IMR-90 (cell line): ENCODE measurements around the gene THUMPD2. TPM values are rescaled to one million over a fixed set of nuclear protein-coding genes. Genes with fewer than 3 reads are reported as not detected.

Experiments used
- ATAC-seq: fragments of 200-7000 bp; cut with Tn5 transposase; 2 replicates; pipeline ENCODE4 v1.9.1; 2020; ENCODE audit warnings: low read depth, mild to moderate bottlenecking, moderate library complexity
- BruUV-seq: library from RNA; stranded (reverse); fragments of 400-500 nt; replicated peaks from 2 replicates; lab custom pipeline; 2021; lab: Mats Ljungman, UMichigan
- CTCF ChIA-PET: fragments of 300-600 bp; formaldehyde crosslinking; extraction: SDS; loops from one replicate; lab custom pipeline; 2021; ENCODE audit warnings: antibody characterized with exemption; lab: Yijun Ruan, JAX
- POLR2A ChIA-PET: fragments of 300-600 bp; sonication (Branson Sonifier 250); formaldehyde crosslinking; loops from one replicate; lab custom pipeline; 2022; ENCODE audit warnings: antibody characterized with exemption; ENCODE audit not compliant: unreplicated experiment; lab: Charles Lee
- DNase-seq: peaks from one replicate; pipeline ENCODE4 v3.0.0; 2013
- H2AFZ ChIP-seq: replicated peaks from 2 replicates; pipeline ENCODE3; 2013; ENCODE audit warnings: low read length, mild to moderate bottlenecking; ENCODE audit not compliant: poor library complexity
- H2AK5ac ChIP-seq: 2 replicates; pipeline ENCODE4 v1.6.1; 2013; ENCODE audit warnings: low read depth, low read length, inconsistent platforms
- H2AK9ac ChIP-seq: replicated peaks from 2 replicates; pipeline ENCODE3; 2013; ENCODE audit warnings: mild to moderate bottlenecking, low read depth, low read length, moderate library complexity; ENCODE audit not compliant: poor library complexity
- H2BK120ac ChIP-seq: 2 replicates; pipeline ENCODE4 v1.6.1; 2013; ENCODE audit warnings: low read depth, low read length, inconsistent platforms
- H2BK15ac ChIP-seq: 3 replicates; pipeline ENCODE4 v1.6.1; 2013; ENCODE audit warnings: low read depth, low read length, inconsistent platforms
- H2BK20ac ChIP-seq: 2 replicates; pipeline ENCODE4 v1.6.1; 2013; ENCODE audit warnings: low read depth, mild to moderate bottlenecking, inconsistent platforms, low read length, moderate library complexity
- H2BK5ac ChIP-seq: 2 replicates; pipeline ENCODE4 v1.6.1; 2013; ENCODE audit warnings: mild to moderate bottlenecking, low read depth, low read length, inconsistent platforms; ENCODE audit not compliant: poor library complexity, severe bottlenecking
- H3K14ac ChIP-seq: replicated peaks from 2 replicates; pipeline ENCODE4 v1.6.1; 2013; ENCODE audit warnings: low read depth, low read length, inconsistent platforms
- H3K18ac ChIP-seq: 2 replicates; pipeline ENCODE4 v1.6.1; 2013; ENCODE audit warnings: low read depth, low read length, control low read depth
- H3K23ac ChIP-seq: 2 replicates; pipeline ENCODE4 v1.6.1; 2013; ENCODE audit warnings: low read depth, low read length, inconsistent platforms
- H3K27ac ChIP-seq: 2 replicates; pipeline ENCODE4 v1.5.1; 2013; ENCODE audit warnings: mild to moderate bottlenecking, control low read depth, low read length; ENCODE audit not compliant: insufficient read depth
- H3K27me3 ChIP-seq: 2 replicates; pipeline ENCODE4 v1.6.1; 2013; ENCODE audit warnings: low read length; ENCODE audit not compliant: control insufficient read depth, insufficient read depth
- H3K36me3 ChIP-seq: 2 replicates; pipeline ENCODE4 v1.6.1; 2013; ENCODE audit warnings: low read length, mixed read lengths; ENCODE audit not compliant: control insufficient read depth, insufficient read depth
- H3K4ac ChIP-seq: 2 replicates; pipeline ENCODE4 v1.6.1; 2013; ENCODE audit warnings: low read depth, low read length, inconsistent platforms
- H3K4me1 ChIP-seq: 2 replicates; pipeline ENCODE4 v1.6.1; 2013; ENCODE audit warnings: low read length, mixed read lengths; ENCODE audit not compliant: control insufficient read depth, insufficient read depth
- H3K4me2 ChIP-seq: 2 replicates; pipeline ENCODE4 v1.6.1; 2013; ENCODE audit warnings: low read depth, mild to moderate bottlenecking, control low read depth, low read length, moderate library complexity
- H3K4me3 ChIP-seq: 2 replicates; pipeline ENCODE4 v1.5.1; 2013; ENCODE audit warnings: low read depth, mild to moderate bottlenecking, control low read depth, low read length, moderate library complexity; ENCODE audit not compliant: insufficient read depth
- H3K56ac ChIP-seq: 2 replicates; pipeline ENCODE4 v1.6.1; 2013; ENCODE audit warnings: low read length, inconsistent platforms; ENCODE audit not compliant: insufficient read depth; ENCODE audit errors: extremely low read depth
- H3K79me1 ChIP-seq, 2 experiments: 2 replicates each; pipeline ENCODE4 v1.6.1; 2013; ENCODE audit warnings: low read length in 2 of 2, inconsistent platforms in 1 of 2, low read depth in 1 of 2
- H3K9ac ChIP-seq: 2 replicates; pipeline ENCODE4 v1.6.1; 2013; ENCODE audit warnings: low read depth, low read length, control low read depth
- H3K9me1 ChIP-seq: 2 replicates; pipeline ENCODE4 v1.6.1; 2013; ENCODE audit warnings: low read length, inconsistent platforms; ENCODE audit not compliant: insufficient read depth
- H3K9me3 ChIP-seq: 2 replicates; pipeline ENCODE4 v1.6.1; 2013; ENCODE audit warnings: low read length; ENCODE audit not compliant: control insufficient read depth, insufficient read depth
- H4K20me1 ChIP-seq: 2 replicates; pipeline ENCODE4 v1.6.1; 2013; ENCODE audit warnings: low read length, inconsistent platforms; ENCODE audit not compliant: insufficient read depth
- H4K5ac ChIP-seq: 2 replicates; pipeline ENCODE4 v1.6.1; 2013; ENCODE audit warnings: mild to moderate bottlenecking, low read depth, low read length, control low read depth
- H4K8ac ChIP-seq, 2 experiments: 2 replicates each; pipeline ENCODE4 v1.6.1; 2013; ENCODE audit warnings: low read depth in 2 of 2, low read length in 2 of 2, control low read depth in 1 of 2, inconsistent platforms in 1 of 2
- H4K91ac ChIP-seq: 2 replicates; pipeline ENCODE4 v1.6.1; 2013; ENCODE audit warnings: low read depth, low read length, inconsistent platforms; ENCODE audit not compliant: insufficient read depth
- BHLHE40 ChIP-seq: fragments of 150-350 bp; IDR thresholded peaks from 2 replicates; pipeline ENCODE4 v1.6.1; 2016; ENCODE audit warnings: mild to moderate bottlenecking, low read depth, low read length
- CHD1 ChIP-seq: IDR thresholded peaks from 2 replicates; pipeline ENCODE4 v1.6.1; 2012; ENCODE audit warnings: low read depth, low read length, improper control_type of control experiment
- FOS ChIP-seq: fragments of 150-350 bp; IDR thresholded peaks from 2 replicates; pipeline ENCODE4 v1.6.1; 2016; ENCODE audit warnings: low read depth, low read length
- MAFK ChIP-seq: IDR thresholded peaks from 2 replicates; pipeline ENCODE4 v1.6.1; 2012; ENCODE audit warnings: low read depth, low read length, improper control_type of control experiment
- MAZ ChIP-seq: IDR thresholded peaks from 2 replicates; pipeline ENCODE4 v1.6.1; 2012; ENCODE audit warnings: low read depth, mild to moderate bottlenecking, low read length, improper control_type of control experiment, moderate library complexity, borderline replicate concordance
- MXI1 ChIP-seq: IDR thresholded peaks from 2 replicates; pipeline ENCODE4 v1.6.1; 2012; ENCODE audit warnings: low read depth, mild to moderate bottlenecking, low read length, moderate library complexity, borderline replicate concordance
- POLR2A ChIP-seq: IDR thresholded peaks from 2 replicates; pipeline ENCODE4 v1.6.1; 2012; ENCODE audit warnings: mild to moderate bottlenecking, low read depth, low read length
- RAD21 ChIP-seq: IDR thresholded peaks from 2 replicates; pipeline ENCODE4 v1.6.1; 2012; ENCODE audit warnings: low read length, improper control_type of control experiment
- RCOR1 ChIP-seq: IDR thresholded peaks from 2 replicates; pipeline ENCODE4 v1.6.1; 2012; ENCODE audit warnings: mild to moderate bottlenecking, low read length, improper control_type of control experiment; ENCODE audit not compliant: insufficient replicate concordance
- RFX5 ChIP-seq: IDR thresholded peaks from 2 replicates; pipeline ENCODE4 v1.8.0; 2012; ENCODE audit warnings: low read depth, mild to moderate bottlenecking, low read length, moderate library complexity
- SMC3 ChIP-seq: fragments of 150-350 bp; IDR thresholded peaks from 2 replicates; pipeline ENCODE4 v1.6.1; 2016; ENCODE audit warnings: low read depth, mild to moderate bottlenecking, antibody characterized with exemption, low read length, moderate library complexity
- WGBS, 2 experiments: methylation state at CpG; one replicate each; pipeline versions ENCODE4 v1.1.5 to v1.1.7; 2013; ENCODE audit warnings: missing lambda C conversion rate in 2 of 2; ENCODE audit not compliant: insufficient read length in 1 of 2; ENCODE audit errors: extremely low coverage in 2 of 2; 5-methylcytosine and 5-hydroxymethylcytosine counted together
- dilution Hi-C: fragments of 300-500 bp; cut with HindIII; formaldehyde crosslinking; loops from one replicate; pipeline ENCODE4 v1.14.3; 2018; ENCODE audit warnings: low sequenced_read_pairs; ENCODE audit not compliant: unreplicated experiment
- in situ Hi-C: fragments of 300-500 bp; cut with MboI; formaldehyde crosslinking; loops from 3 replicates; pipeline ENCODE4 v1.14.3; 2019; ENCODE audit warnings: low sequenced_read_pairs, inconsistent platforms, mixed read lengths
- intact Hi-C: fragments of 100-400 bp; cut with micrococcal nuclease; formaldehyde crosslinking; loops from 2 replicates; pipeline ENCODE4 v1.10.0; 2022
- polyA plus RNA-seq, 3 experiments: library from polyadenylated mRNA; depleted of rRNA; stranded (reverse); fragments of >200 nt; gene quantifications; 2 replicates each; pipeline ENCODE4 v1.2.3, GENCODE V29; 2012; ENCODE audit warnings: low replicate concordance in 1 of 3
- total RNA-seq: library from RNA; depleted of rRNA; stranded (reverse); fragments of >200 nt; gene quantifications from 2 replicates; pipeline ENCODE4 v1.2.3, GENCODE V29; 2012
- TF ChIP-seq, protein P1 (sequence below): conservative IDR thresholded peaks from 2 replicates; pipeline ENCODE4 v1.5.1; 2012; ENCODE audit warnings: mild to moderate bottlenecking, low read depth, low read length, improper control_type of control experiment
- TF ChIP-seq, protein P2 (sequence below): fragments of 150-350 bp; IDR thresholded peaks from 2 replicates; pipeline ENCODE4 v1.6.1; 2016; ENCODE audit warnings: low read depth, mild to moderate bottlenecking, low read length, moderate library complexity, borderline replicate concordance
- TF ChIP-seq, protein P3 (sequence below): fragments of 150-350 bp; IDR thresholded peaks from 2 replicates; pipeline ENCODE4 v1.6.1; 2017; ENCODE audit warnings: mild to moderate bottlenecking, antibody characterized with exemption, low read length, low read depth

Gene THUMPD2
- total and polyA plus RNA-seq, 2 of the 4 experiments (the other 2 are of a cell fraction) = 4.8 to 7.0 TPM

DNA sequence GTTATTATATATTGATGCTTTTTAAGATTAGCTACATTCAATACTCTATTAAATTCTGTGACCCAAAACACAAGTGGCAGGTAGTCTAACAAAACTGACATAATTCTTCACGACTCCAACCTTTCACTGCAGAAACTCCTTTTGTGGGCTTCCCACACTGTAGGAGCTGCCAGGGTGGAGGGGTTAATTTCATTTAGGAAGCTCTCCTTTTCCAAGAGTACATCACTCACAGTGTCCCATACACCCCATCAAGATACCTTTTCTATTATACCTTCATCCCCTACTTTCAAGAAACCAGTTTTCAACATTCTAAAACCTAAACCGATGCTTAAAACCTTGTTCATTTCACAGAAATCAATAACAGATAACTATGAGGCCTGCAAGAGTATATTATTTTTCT, 825 bp downstream of the THUMPD2 start (continued):
- TF ChIP-seq FOS (no peak), CHD1 (no peak), RFX5 (no peak), POLR2A (no peak)

DNA sequence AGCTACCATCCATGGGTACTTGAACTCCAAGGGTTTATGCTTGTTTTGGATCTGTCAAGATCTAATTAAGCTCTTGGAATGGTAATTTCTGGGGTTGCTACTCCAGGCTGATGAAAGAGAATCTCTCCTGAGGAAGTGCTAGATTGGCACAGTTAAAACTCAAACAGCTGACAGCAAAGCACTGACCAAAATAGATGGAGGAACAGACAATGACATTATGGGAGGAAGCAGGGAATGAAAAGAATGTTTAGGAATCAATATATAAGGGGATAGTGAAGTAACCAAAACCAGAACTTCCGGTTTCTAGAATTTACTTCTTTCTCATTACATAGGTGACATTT, 6.3 kb downstream of the THUMPD2 start:
- Histone ChIP-seq H2BK15ac (no peak overlapping the region), H3K4me3 (no peak overlapping the region), H3K36me3 (peaks cover 9% of the 10 kb centered on the region), H2BK120ac (peak overlapping the region; percentile 0; the same call in 1 of the 2 replicates), H2AK5ac (no peak overlapping the region), H3K4me1 (peaks cover 11% of the 10 kb centered on the region), H3K27ac (no peak overlapping the region), H2BK5ac (peak overlapping the region; percentile 40), H2BK20ac (no peak overlapping the region), H3K4me2 (peak overlapping the region; percentile 59; the same call in 1 of the 2 replicates), H3K4ac (no peak overlapping the region), H3K9me1 (peaks cover 9% of the 10 kb centered on the region; the same call in 1 of the 2 replicates), H3K56ac (no peak overlapping the region), H4K8ac (0 out of 4 replicates have a peak overlapping the region, but pooled peaks of 1 of the 2 experiments have one; percentile 7), H3K18ac (peak overlapping the region; percentile 80; the same call in 1 of the 2 replicates), H2AK9ac (no peak overlapping the region), H3K27me3 (no peaks in the 10 kb centered on the region), H2AFZ (no peak overlapping the region), H3K9ac (no peak overlapping the region), H4K20me1 (no peaks in the 10 kb centered on the region; the same call in 1 of the 2 replicates), H3K14ac (no peak overlapping the region; the same call in 1 of the 2 replicates), H4K5ac (no peak overlapping the region; the same call in 1 of the 2 replicates), H3K23ac (no peak overlapping the region; the same call in 1 of the 2 replicates), H3K9me3 (no peaks in the 10 kb centered on the region), H4K91ac (no peak overlapping the region), H3K79me1 (peaks cover 19 to 39% of the 10 kb centered on the region in 2 experiments)
- in situ Hi-C loops (no loop called here), intact Hi-C loops (loop anchor here (10.0 kb wide), 1 partner anchor 292 kb away; no protein-coding TSS in a partner anchor), dilution Hi-C loops (no loop called here)
- BruUV-seq = no TSS peak
- ChIA-PET POLR2A (no interaction called here), CTCF (no interaction called here)
- WGBS, 2 experiments = no CpG with 5 or more reads among the region's 1 CpG
- DNase-seq = no peak
- no peak for ATAC-seq
- TF ChIP-seq, protein P1, sequence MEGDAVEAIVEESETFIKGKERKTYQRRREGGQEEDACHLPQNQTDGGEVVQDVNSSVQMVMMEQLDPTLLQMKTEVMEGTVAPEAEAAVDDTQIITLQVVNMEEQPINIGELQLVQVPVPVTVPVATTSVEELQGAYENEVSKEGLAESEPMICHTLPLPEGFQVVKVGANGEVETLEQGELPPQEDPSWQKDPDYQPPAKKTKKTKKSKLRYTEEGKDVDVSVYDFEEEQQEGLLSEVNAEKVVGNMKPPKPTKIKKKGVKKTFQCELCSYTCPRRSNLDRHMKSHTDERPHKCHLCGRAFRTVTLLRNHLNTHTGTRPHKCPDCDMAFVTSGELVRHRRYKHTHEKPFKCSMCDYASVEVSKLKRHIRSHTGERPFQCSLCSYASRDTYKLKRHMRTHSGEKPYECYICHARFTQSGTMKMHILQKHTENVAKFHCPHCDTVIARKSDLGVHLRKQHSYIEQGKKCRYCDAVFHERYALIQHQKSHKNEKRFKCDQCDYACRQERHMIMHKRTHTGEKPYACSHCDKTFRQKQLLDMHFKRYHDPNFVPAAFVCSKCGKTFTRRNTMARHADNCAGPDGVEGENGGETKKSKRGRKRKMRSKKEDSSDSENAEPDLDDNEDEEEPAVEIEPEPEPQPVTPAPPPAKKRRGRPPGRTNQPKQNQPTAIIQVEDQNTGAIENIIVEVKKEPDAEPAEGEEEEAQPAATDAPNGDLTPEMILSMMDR = no peak
- no peak for TF ChIP-seq BHLHE40
- TF ChIP-seq RCOR1 = no peak
- no peak for TF ChIP-seq MAZ
- TF ChIP-seq RAD21 = no peak
- no peak for TF ChIP-seq POLR2A
- TF ChIP-seq, protein P2, sequence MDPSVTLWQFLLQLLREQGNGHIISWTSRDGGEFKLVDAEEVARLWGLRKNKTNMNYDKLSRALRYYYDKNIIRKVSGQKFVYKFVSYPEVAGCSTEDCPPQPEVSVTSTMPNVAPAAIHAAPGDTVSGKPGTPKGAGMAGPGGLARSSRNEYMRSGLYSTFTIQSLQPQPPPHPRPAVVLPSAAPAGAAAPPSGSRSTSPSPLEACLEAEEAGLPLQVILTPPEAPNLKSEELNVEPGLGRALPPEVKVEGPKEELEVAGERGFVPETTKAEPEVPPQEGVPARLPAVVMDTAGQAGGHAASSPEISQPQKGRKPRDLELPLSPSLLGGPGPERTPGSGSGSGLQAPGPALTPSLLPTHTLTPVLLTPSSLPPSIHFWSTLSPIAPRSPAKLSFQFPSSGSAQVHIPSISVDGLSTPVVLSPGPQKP = no peak
- TF ChIP-seq, protein P3, sequence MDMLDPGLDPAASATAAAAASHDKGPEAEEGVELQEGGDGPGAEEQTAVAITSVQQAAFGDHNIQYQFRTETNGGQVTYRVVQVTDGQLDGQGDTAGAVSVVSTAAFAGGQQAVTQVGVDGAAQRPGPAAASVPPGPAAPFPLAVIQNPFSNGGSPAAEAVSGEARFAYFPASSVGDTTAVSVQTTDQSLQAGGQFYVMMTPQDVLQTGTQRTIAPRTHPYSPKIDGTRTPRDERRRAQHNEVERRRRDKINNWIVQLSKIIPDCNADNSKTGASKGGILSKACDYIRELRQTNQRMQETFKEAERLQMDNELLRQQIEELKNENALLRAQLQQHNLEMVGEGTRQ = no peak
- no peak for TF ChIP-seq FOS
- no peak for TF ChIP-seq SMC3
- no peak for TF ChIP-seq MAFK
- no peak for TF ChIP-seq MXI1
